ENCODE data around the gene TPGS2.
"Not testable (repeated sequence)": the region's sequence is repeated elsewhere in the genome, so short reads cannot be mapped to it uniquely, and the experiment has no call there.

The TPGS2 gene

DNA sequence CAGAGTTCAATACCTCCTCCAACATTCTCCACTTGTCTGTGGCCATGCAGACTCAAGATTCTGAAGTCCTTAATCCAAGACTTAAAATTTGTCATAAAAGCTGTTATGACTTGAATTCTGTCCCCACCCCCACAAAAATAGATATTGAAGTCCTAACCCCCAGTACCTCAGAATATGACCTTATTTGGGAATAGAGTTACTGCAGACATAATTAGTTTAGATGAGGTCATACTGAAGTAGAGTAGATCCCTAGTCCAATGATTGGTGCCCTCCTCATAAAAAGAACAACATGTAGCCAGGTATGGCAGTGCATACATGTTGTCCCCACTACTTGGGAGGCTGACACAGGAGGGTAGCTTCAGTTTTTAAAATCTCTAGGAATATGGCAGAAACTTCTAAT, 9.2 kb downstream of the TPGS2 start:
- DNase-seq, result no peak

DNA sequence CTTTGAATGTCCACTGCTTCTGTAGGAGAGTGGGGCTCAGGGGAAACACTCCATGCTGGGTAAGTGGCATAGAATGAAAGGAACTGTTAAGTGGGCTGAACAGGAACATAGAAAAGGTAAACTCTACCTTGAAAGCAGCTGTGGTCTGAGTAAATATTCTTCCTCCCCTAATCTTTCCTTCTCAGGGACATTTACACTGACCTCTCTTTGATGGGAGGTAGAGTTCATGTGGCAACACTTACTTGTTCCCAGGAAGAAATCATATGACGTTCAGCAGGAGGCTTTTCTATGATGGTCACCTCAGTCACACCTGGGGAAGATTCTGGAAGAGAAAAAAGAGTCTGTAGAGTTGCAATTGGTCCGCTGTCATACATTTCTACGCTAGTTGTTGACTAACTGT, 10.2 kb downstream of the TPGS2 start:
- DNase-seq, result no peak

- no peak for DNase-seq
Observed at GRCh38 chr18:36817039-36817438, 11.8 kb downstream of the TPGS2 start.

DNA sequence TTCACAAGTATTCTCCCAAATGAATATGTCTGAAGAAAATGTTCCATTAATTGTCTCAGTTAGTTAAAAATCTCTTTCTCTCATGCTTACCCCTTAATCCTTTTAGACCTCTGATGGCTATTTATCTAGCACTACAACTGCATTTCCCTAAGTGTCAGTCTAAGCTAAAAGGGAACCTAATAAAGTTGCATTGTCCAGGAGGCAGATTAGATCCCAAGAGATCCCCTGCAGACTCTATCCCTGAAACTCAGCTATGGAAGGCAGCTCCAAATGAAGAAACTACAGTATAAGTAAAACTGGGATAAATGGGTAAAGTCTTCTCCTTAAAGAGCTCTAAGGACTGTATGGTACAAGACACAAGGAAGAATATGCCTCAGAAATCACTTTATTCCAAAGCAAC, 12.7 kb downstream of the TPGS2 start:
- DNase-seq, result not testable (repeated sequence)

GRCh38 chr18:36814994-36815393, 13.8 kb downstream of the TPGS2 start:
- no peak for DNase-seq

DNA sequence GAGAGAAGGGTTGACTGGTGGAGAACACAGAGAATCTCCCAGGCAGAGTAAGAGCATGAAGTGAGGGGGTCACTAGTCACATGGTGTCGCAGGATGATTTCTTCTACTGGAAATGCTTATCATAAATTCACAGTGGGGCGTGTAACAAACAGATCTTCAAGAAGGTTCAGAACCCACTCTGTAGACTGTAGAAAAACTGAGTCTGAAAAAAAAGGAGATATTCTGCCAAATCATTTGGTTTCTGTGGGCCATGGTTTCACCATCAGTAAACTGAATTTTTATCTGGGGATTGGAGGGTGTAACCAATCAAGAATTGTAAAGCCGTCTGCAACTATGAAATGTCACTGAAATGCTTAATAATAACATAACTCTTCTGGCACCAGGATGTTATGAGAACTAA, 15.0 kb downstream of the TPGS2 start:
- DNase-seq, result no peak

- DNase-seq, result no peak
Observed at GRCh38 chr18:36813101-36813775, 15.6 kb downstream of the TPGS2 start.

DNA sequence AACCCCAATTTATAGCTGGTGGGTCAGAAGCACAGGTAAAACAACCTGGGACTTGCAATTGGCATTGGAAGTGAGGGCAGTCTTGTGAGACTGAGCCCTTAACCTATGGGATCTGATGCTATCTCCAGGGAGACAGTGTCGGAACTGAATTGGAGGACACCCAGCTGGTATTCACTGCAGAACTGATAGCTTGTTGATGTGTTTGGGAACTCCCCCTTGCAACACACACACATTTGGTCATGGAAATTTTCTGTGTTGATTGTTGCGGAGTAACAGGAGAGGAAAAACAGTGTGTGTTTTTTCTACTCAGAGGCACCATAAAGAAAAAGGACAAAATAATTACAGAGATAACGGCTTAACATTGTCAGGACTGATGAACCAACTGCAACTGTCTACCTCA, 16.1 kb downstream of the TPGS2 start:
- no peak for DNase-seq

GRCh38 chr18:36811955-36812354, 16.8 kb downstream of the TPGS2 start:
- DNase-seq, result no peak

GRCh38 chr18:36811430-36811829, 17.4 kb downstream of the TPGS2 start:
- DNase-seq, result no peak

DNA sequence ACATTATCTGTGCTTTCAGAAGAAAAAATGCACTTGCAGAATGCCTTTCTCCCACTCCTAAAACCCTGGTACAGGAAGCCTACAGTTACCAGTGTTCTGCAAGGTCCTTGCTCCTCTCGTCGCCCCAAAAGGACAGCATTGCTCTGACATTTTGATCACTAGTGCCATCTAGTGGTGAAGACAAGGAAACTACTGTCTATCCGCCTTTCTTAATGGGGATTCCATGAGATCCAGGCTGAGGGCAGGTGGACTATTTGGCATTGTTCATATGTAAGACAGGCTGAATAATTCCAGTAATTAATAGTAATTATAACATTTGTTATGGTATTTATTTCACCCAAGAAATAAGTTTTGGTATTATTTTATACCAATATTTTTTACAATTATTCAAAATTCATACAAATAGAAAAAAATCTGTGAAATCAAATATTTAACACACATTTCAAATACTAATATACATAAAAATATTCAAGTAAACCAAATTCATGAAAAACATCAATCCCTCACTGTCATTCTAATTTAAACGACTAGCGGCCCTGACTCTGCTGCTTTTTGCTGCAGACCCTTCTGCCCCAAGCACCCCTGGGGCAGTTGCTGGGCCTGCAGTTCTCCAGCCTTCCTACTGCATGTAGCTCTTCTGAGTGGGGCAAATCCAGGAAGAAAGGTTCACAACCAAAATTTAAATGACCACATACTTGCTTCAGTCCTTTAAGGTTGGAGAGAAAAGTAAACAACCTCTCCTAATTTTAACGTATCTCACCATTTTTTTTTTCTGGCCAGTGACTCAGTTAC, 19.0 kb downstream of the TPGS2 start:
- DNase-seq, result peak; percentile 67

DNA sequence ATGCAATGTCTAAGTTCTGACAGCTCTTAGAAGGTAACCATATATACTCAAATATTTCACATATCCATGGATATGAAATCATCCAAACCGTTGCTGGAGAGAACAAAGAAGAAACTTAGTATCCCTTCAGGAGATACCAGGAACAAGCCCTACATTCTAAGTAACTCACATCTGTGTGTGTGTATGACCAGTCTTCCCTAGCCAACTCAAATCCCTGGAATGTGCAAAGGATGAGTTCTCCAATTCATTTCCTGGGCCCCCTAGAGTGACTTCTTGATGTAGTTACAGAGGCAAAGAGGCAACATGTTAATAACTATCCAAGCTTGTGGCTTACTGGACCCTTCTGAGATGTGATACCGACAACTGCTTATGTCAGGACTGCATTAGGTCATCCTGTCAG, 20.1 kb downstream of the TPGS2 start:
- DNase-seq, result no peak

DNA sequence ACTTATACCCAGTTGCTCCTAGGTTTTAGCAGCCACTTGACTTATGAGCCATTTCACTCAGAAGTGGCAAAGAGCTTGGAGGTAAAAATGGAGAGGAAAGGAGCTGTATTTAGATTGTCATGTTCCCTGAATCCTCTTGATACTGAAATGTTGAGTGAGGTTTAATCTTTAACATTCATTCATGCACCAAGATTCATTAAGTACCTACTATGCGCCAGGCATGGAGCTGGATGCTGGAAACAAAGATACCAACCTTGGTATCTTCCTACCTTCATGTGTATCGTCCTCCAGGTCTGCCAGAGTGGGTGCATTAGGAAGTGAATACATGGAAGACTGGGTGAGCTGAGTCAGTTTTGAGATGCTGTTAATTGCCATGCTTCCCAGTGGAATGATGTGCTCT, 23.7 kb downstream of the TPGS2 start:
- DNase-seq, result no peak

- no peak for DNase-seq
Observed at GRCh38 chr18:36798738-36799473, 29.9 kb downstream of the TPGS2 start.

- no peak for DNase-seq
Observed at GRCh38 chr18:36792634-36793283, 36.0 kb downstream of the TPGS2 start.

- DNase-seq, result no peak
Observed at GRCh38 chr18:36786686-36787085, 42.1 kb downstream of the TPGS2 start.

DNA sequence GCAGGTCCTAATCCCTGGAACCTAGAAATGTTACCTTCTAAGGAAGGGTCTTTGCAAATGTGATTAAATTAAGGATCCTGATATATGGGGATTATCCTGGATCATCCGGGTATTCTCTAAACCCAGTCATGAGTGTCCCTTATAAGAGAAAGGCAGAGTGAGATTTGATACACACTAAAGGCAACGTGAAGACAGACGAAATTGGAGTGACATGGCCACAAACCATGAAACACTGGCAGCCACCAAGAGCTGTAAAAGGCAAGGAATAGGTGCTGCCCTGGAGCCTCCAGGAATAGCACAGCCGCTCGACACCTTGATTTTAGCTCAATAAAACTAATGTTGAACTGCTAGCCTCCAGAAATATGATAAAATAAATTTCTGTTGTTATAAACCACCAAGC, 45.0 kb downstream of the TPGS2 start:
- DNase-seq, result no peak

DNA sequence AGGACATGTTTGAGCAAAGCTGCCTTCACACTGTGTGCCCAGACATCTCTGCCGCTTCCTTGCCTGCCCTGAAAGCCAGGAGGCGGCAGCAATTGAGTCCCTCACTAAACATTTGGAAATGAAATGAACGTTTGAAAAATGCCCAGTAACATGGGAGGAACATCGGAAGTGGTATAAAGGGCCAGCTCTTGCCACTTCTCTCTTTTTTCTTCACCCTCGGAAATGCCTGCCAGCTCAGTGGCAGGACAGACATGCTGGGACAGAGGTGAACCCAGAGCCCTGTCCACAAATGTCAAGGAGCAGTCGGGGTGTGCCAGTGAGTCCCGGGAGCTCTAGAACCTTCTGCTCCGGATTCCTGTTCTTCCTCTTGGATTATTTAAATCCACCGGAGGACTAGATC, 46.1 kb downstream of the TPGS2 start:
- DNase-seq, result no peak

- DNase-seq, result no peak
Observed at GRCh38 chr18:36780748-36781147, 48.1 kb downstream of the TPGS2 start.

GRCh38 chr18:36777566-36777965, 51.2 kb downstream of the TPGS2 start:
- no peak for DNase-seq

DNA sequence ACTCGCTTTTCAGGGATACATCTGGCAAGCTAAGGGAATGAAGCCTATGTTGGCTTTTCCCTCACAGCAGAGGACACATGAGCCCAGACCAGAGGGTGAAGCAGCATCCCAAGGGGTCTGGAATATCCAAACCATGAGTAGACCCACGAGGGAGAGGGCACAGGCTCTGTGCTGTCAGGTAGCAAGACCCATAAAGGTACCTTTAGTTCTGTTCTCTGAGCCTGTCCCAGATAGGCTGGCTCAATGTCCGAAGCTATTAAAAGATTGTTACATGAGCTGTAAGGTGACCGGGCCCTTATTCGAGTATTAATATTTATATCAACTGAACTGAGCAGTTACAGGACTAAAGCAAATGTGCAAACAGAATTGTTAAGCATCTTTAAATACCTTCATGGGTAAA, 52.2 kb downstream of the TPGS2 start:
- no peak for DNase-seq

DNA sequence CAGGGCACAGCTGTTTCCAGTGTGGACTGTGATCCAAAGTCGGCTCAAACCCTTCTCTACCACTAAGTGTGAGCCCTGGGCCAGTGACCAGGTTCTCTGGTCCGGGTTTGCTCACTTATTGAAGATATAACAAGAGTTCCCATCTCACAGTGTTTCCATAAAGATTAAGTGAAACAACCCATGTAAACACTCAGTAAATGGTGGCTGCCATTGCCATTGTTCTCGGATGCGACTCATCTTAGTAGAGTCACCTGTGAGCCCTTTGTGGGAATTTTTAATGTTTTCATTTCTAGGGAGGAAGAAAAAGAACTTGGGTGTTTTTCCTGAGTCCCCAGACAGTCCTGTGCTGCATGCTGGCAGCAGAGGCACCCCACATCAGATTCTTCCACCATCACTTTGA, 53.4 kb downstream of the TPGS2 start:
- DNase-seq, result no peak

DNA sequence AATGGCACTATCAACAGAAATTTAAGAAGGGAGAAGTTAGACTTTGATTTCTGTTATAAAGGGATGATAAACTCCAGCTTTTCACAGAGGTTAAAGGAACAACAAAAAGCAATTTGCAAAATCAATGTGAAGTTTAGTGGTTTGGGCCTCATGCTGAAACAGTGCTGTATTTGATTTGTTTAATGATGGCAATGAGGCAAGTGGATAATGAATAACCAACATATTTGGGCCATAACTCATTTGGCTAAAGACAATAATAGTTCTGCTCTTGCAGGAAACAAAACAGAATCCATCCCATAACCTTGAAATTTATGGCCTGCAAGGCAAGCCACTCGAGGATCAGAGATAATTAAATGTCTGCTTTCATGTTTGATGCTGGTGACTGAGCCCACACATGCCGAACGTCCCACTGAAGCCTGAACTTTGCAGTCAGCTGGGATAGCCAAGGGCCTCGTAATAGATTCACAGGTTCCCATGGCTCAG, 56.5 kb downstream of the TPGS2 start:
- DNase-seq, result no peak

All from activated CD4-positive, alpha-beta T cell treated with anti-CD3 and anti-CD28 coated beads, Interleukin-2, amount 50 U/mL, for 16 hours (primary cell).